Suppressor macrophage treated with lipopolysaccharide for 1 hour (primary cell): ENCODE measurements around the gene SLC17A1.

ENCODE experiments used
- DNase-seq, 3 donors: peaks; one replicate each; pipeline ENCODE4 v3.0.0-alpha.2; 2020 to 2022

Gene SLC17A1, protein sequence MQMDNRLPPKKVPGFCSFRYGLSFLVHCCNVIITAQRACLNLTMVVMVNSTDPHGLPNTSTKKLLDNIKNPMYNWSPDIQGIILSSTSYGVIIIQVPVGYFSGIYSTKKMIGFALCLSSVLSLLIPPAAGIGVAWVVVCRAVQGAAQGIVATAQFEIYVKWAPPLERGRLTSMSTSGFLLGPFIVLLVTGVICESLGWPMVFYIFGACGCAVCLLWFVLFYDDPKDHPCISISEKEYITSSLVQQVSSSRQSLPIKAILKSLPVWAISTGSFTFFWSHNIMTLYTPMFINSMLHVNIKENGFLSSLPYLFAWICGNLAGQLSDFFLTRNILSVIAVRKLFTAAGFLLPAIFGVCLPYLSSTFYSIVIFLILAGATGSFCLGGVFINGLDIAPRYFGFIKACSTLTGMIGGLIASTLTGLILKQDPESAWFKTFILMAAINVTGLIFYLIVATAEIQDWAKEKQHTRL

DNA sequence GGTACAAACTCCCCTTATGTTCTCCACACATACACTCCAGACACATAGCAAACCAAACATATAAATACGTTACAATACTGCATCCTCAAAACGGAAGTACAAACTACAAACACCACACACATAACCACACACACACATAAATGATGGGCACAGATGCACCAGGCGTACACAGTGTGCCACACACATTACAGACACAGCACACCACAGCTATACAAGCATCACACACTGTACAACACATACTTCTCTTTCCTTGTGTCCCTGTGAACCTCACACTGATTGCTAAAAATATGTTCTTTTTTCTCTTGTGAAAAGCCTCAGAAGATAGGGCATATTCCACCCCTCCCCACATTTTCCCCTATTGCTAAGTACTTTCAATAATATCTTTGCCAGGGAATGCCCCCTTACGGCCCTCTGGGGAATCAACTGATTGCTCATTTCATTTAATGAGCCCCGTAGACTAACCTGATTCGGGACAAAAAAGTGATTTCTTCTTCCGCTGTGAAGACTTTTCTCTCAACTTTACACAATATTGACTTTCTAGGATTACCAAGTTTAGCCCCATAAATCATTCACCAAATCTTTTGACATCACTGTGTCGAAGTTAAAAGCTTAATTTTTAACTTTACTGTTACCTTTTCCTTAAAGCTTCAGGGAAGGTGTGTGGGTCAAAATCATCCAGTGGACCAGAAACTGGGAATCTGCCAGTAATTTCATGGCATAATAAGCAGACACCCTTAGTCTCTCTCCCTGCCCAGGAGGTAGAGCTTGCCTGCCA is at the start of gene SLC17A1:
Gene SLC17A1, minus strand, starts transcription at position 521 of the 775 bp plus-strand sequence. CDS start 1,495 bp downstream, outside the sequence.
- DNase-seq = no peak

- no peak for DNase-seq
Observed at GRCh38 chr6:25880601-25881000, 48.7 kb upstream of the SLC17A1 start.

DNA sequence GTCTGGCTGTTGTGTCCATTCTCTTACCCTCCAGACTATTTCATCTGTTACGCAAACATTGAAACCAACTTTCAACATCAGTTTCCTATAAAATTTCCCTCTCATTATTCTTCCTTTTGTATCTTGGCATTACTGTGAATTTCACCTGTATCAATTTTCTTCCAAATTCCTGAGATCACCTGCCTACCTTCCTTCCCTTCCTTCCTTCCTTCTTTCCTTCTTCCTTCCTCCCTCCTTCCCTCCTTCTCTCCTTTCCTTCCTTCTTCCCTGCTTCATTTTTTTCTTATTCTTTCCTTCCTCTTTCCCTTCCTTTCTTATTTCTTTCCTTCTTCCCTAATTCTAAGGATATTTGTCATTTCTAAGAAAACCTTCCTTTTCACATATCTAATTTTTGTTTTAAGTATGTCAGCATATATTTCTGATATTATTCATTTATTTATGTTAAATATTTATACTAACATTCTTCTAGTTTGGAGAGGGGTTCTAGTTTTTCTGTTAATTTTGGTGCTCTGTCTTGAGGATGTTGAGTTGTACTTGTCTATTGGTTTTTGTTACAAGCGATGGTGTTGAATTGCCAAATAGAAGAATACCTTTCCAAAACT is 47.0 kb upstream of the SLC17A1 start:
- DNase-seq = no peak

- no peak for DNase-seq
Observed at GRCh38 chr6:25875926-25876602, 44.2 kb upstream of the SLC17A1 start.

DNA sequence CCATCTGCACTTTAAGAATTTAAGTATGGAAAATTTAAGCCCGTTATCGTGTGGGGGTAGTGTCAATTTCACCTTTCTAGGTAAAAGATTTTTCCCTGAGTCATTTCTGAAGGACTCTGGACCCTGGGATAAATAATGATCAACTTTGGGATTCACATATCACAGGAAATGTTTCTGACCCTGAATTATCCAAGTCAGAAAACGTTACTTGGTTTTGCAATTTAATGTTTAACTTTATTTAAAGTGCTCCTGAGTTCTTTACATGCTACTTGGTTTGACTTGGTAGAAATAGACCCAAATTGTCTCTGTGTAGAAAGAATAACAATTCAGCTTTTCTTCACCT is 43.7 kb upstream of the SLC17A1 start:
- no peak for DNase-seq

DNA sequence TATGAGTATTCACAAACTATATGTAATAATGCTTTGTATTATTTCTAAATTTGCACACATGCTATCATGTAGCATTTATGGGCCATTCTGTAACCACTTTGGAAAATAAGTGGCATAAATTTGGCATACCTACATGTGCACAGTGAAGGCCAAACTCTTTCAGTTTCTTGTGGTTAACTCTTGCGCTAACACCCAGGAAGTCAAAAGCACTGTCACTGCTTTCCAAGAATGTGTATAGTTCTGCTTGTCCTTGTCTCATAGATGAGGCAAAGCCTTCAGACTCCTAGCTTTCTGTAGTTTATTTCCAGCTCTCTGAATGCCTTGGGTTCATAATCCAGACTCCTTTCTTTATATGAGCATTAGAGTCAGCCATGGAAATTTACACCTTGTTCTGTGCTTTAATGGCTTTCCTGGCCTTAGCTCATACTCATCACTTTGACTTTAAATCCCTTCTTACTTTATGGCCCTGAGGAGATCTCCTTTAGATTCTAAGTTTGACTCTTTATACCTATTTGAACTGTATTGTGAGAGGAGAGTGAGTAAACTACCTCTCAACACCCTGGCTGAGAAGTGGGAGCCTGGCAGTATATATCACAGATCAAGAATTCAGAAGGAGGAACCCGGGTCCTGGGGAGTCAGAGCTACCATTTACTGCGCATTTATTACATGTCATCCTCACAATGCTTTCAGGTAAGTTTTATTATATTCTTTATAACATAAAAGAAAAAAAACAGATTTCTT is 43.1 kb upstream of the SLC17A1 start:
- DNase-seq = peak in 2 of 3 donors; percentile 15 to 42

- no peak for DNase-seq
Observed at GRCh38 chr6:25874118-25874517, 42.3 kb upstream of the SLC17A1 start, which contains the start of gene SLC17A3. Gene SLC17A3, minus strand, starts transcription at chr6:25874243. Its CDS starts 5,856 bp downstream, at chr6:25868387.

DNA sequence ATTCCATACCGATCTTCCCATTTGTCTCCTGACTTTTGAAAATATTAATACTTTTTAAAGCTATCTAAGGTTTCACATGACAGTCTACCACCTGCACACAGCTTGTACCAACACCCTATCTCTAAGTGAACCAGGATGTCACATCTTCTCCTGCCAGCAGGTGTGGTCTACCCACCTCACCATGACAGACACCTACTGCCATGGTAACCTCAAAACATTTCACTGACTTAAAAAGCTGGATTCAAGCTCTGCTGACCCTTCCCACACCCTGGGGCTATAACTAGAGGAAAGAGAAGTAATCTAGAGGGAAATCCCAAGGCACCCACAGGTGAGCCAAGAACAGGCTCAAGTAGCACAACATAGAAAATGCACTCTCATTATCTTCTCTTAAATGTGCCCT is 41.0 kb upstream of the SLC17A1 start:
- no peak for DNase-seq

DNA sequence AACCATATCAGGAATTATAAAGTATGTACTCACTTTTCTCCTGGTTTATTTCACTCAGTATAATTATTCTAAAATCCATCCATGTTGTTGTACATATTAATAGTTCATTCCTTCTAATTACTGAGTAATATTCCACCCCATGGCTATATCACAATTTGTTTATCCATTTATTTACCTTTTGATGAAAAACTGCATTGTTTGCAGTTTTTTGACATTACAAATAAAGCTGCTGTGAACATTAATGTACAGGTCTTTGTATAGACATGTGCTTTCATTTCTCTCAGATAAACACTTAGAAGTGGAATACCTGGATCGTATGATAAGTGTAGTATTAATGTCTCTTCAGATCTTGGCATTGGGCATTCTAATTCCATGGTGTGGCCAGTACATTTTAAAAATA is 38.0 kb upstream of the SLC17A1 start:
- no peak for DNase-seq

- DNase-seq = no peak
Observed at GRCh38 chr6:25868436-25869183, 36.8 kb upstream of the SLC17A1 start.

DNA sequence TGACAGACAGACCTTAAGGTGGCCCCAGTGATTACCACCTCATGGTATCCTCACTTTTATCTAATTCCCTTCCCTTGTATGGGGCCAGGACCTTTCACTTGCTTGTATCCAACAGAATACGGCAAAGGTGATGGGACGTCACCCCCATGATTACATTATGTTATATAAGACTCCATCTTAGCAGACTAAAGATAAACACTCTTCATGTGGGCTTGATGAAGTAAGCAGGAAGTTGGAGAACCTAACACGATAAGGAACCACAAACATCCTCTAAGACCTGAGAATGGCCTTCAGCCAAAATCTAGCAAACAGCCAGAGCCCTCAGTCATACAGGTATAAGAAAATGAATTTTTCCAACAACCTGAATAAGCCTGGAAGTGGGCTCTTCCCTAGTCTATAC is 34.2 kb upstream of the SLC17A1 start:
- DNase-seq = no peak

GRCh38 chr6:25863360-25863759 is 31.5 kb upstream of the SLC17A1 start:
- DNase-seq = no peak

DNA sequence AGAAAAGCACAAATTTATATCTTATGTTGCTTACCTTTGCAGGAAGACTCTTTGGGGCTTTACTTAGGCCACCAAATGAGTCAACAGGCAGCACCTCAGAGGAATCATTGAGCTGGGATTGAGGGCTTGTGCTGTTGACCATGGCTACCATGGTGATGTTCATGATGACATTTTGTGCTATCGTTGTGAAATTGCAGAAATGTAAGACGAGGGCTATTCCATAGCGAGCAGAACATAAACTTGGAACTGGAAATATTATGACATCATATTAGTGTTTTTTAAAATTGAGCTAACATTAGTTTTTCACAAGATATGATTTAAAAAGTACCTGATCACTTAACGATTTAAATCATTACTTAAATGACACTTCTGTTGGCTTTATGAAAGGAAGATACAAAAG is 30.3 kb upstream of the SLC17A1 start:
- DNase-seq = no peak

GRCh38 chr6:25852756-25853155 is 20.9 kb upstream of the SLC17A1 start:
- no peak for DNase-seq

GRCh38 chr6:25851961-25852360 is 20.1 kb upstream of the SLC17A1 start:
- DNase-seq = no peak

DNA sequence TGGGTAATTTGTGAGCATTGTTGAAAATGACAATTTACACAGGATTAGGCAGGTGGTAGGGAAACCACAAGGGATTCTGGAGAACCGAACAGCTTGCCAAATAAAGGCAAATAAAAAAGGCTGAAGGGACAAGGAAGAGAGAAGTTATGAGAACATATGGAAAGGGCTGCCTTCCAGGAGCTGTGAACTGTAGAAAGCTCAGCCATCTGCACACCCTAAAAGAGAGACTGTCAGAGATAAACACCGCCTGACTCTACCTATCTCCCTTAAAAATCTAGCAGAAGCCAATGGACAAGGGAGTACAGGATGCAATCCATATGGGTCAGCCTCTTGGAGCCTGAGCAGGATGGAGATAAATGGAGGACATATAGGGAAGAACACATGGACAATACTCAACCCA is 12.7 kb upstream of the SLC17A1 start:
- DNase-seq = no peak

DNA sequence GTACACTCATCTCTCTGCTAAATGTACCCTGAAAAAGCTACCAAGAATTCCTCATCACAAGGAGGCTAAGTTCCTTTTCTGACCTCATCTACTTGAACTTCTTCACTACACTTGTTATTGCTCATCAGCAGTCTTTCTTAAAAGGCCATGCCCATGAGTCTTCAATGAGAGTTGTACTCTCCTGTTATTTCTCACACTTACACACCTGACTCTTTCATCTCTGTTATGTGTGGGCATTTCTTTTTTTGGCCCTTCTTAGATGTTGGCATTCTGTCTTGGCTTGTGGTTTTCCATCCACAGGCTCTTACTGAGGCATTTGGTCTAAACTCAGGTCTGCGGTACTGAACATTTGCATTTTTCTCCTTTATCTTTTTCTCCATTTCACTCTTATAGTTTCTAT is 10.7 kb upstream of the SLC17A1 start:
- no peak for DNase-seq

GRCh38 chr6:25835442-25836283 is 3.8 kb upstream of the SLC17A1 start:
- no peak for DNase-seq

GRCh38 chr6:25834950-25835349 is 3.1 kb upstream of the SLC17A1 start:
- no peak for DNase-seq

DNA sequence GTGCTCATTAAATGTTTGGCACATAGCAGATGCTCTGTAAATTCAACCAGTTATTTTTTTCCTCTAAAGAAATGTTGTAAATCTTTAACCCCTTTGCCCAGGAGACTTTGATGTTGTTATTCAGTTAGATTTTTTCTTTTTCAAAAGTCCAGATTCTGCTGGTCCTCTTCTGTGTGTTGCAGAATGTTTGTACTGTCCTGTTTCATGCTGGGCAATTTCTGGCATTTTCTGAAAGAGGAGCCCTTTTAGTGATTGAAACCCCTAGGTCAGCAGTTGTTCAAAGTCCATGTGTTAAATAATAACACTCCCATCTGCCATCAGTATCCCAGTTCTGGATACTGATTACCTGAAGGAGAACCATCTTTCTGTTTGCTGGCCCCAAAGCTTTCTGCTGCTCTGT is 1.3 kb upstream of the SLC17A1 start:
- DNase-seq = no peak

DNA sequence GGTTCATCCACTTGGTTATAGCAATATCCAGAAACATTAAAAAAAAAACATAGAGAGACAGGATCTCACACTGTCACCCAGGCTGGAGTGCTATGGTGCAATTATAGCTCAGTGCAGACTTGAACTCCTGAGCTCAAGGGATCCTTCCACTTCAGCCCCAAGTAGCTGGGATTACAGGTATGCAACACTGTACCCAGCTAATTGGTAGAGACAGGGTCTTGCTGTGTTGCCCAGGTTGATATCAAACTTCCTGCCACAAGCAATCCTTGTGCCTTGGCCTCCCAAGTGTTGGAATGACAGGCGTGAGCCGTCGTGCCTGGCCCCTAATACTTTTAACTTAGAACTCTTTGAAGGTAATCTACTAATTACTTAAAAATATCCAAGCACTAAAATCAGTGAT is 818 bp upstream of the SLC17A1 start:
- DNase-seq = no peak
